GM12878 (cell line): ENCODE data around the gene VPS29. TPM values are rescaled to one million over a fixed set of nuclear protein-coding genes. Genes with fewer than 3 reads are reported as not detected.
A peak's percentile ranks its signal among the peaks of the same experiment; 100 is the strongest.
"Not testable (repeated sequence)": the region's sequence is repeated elsewhere in the genome, so short reads cannot be mapped to it uniquely, and the experiment has no call there.

ENCODE experiments used
- ATAC-seq: fragments of 200-7000 bp; cut with Tn5 transposase; 3 replicates; pipeline ENCODE4 v1.9.1; 2020; ENCODE audit warnings: mild to moderate bottlenecking, moderate library complexity
- BruUV-seq: library from RNA; stranded (reverse); fragments of 400-500 nt; replicated peaks from 2 replicates; lab custom pipeline; 2021; lab: Mats Ljungman, UMichigan
- CTCF ChIA-PET: fragments of 300-600 bp; sonication (Branson Sonifier 250); formaldehyde crosslinking; extraction: SDS; loops from one replicate; lab custom pipeline; 2021; ENCODE audit warnings: inconsistent platforms; lab: Yijun Ruan, JAX
- POLR2A ChIA-PET: fragments of 350-600 bp; formaldehyde crosslinking; extraction: SDS; loops from one replicate; lab custom pipeline; 2021; ENCODE audit warnings: inconsistent platforms; lab: Charles Lee
- RAD21 ChIA-PET: fragments of 300-600 bp; sonication (Branson Sonifier 250); formaldehyde crosslinking; loops from one replicate; lab custom pipeline; 2023; ENCODE audit warnings: antibody characterized with exemption; ENCODE audit not compliant: unreplicated experiment; lab: Charles Lee
- SMC1A ChIA-PET: fragments of 300-600 bp; sonication (Branson Sonifier 250); formaldehyde crosslinking; loops from one replicate; lab custom pipeline; 2023; ENCODE audit not compliant: unreplicated experiment, uncharacterized antibody; lab: Charles Lee
- DNase-seq: peaks from one replicate; pipeline ENCODE4 v3.0.0-alpha.2; 2011; ENCODE audit warnings: low read depth, low spot score
- FAIRE-seq: peaks from 3 replicates; lab custom pipeline; 2011; peaks lifted over from hg19 to GRCh38; lab: Jason Lieb, UNC
- H2AFZ ChIP-seq: 2 replicates; pipeline ENCODE4 v1.6.0; 2011; ENCODE audit warnings: low read depth, low read length, control low read depth; ENCODE audit not compliant: control insufficient read depth
- H3K27ac ChIP-seq: 2 replicates; pipeline ENCODE4 v1.5.1; 2011; ENCODE audit warnings: control low read depth; ENCODE audit not compliant: control insufficient read depth, insufficient read depth
- H3K27me3 ChIP-seq, 2 experiments: replicated peaks in 1 of 2; 2 replicates each; pipeline versions ENCODE4 v1.6.0 to v1.6.1; 2011; ENCODE audit warnings: low read length in 1 of 2; ENCODE audit not compliant: control insufficient read depth in 2 of 2, insufficient read depth in 2 of 2
- H3K36me3 ChIP-seq, 2 experiments: 2 replicates each; pipeline ENCODE4 v1.5.1; 2011; ENCODE audit warnings: low read length in 1 of 2; ENCODE audit not compliant: control insufficient read depth in 2 of 2, insufficient read depth in 2 of 2
- H3K4me1 ChIP-seq: 2 replicates; pipeline ENCODE4 v1.6.1; 2011; ENCODE audit warnings: mild to moderate bottlenecking, low read length, moderate library complexity, mixed read lengths; ENCODE audit not compliant: control insufficient read depth, insufficient read depth
- H3K4me2 ChIP-seq: 2 replicates; pipeline ENCODE4 v1.6.0; 2011; ENCODE audit warnings: control low read depth; ENCODE audit not compliant: control insufficient read depth, insufficient read depth
- H3K4me3 ChIP-seq: fragments of 200-600 bp; sonication (generic); 2 replicates; pipeline ENCODE4 v1.5.1; 2016
- H3K79me2 ChIP-seq: 2 replicates; pipeline ENCODE4 v1.6.0; 2011; ENCODE audit warnings: low read length; ENCODE audit not compliant: control insufficient read depth, insufficient read depth
- H3K9ac ChIP-seq: 2 replicates; pipeline ENCODE4 v1.8.0; 2011; ENCODE audit warnings: low read length, control low read depth, mixed read lengths; ENCODE audit not compliant: control insufficient read depth, insufficient read depth
- H3K9me3 ChIP-seq: replicated peaks from 3 replicates; pipeline ENCODE4 v1.5.1; 2011; ENCODE audit warnings: mild to moderate bottlenecking, low read length; ENCODE audit not compliant: control insufficient read depth, insufficient read depth
- H4K20me1 ChIP-seq: 2 replicates; pipeline ENCODE4 v1.6.0; 2011; ENCODE audit not compliant: control insufficient read depth, insufficient read depth
- BACH1 ChIP-seq: fragments of 450-650 bp; IDR thresholded peaks from 2 replicates; pipeline ENCODE4 v1.6.1; 2017; ENCODE audit warnings: mild to moderate bottlenecking, borderline replicate concordance
- BRCA1 ChIP-seq: IDR thresholded peaks from 2 replicates; pipeline ENCODE4 v1.6.1; 2011; ENCODE audit warnings: low read depth, low read length, improper control_type of control experiment
- IRF5 ChIP-seq: fragments of 450-650 bp; IDR thresholded peaks from 2 replicates; pipeline ENCODE4 v1.6.1; 2017; ENCODE audit warnings: borderline replicate concordance
- WGBS: methylation state at CpG from one replicate; pipeline ENCODE4 v1.1.6; 2016; ENCODE audit warnings: low lambda C conversion rate; ENCODE audit not compliant: insufficient replicate concordance, insufficient coverage; ENCODE audit errors: missing lambda C conversion rate; 5-methylcytosine and 5-hydroxymethylcytosine counted together
- in situ Hi-C: fragments of 300-500 bp; cut with MboI; formaldehyde crosslinking; loops from 9 replicates; pipeline ENCODE4 v1.14.3; 2018; ENCODE audit warnings: mixed read lengths
- intact Hi-C: fragments of 100-400 bp; cut with micrococcal nuclease; formaldehyde crosslinking; loops from one replicate; pipeline ENCODE4 v1.14.2; 2022; ENCODE audit not compliant: unreplicated experiment
- polyA plus RNA-seq, 11 experiments: library from polyadenylated mRNA; depleted of rRNA in 4 of 11; unstranded in 6 of 11; stranded (reverse) in 5 of 11; fragments of >200 nt; fragmentation: Nextera tagmentation in 4 of 11; fragmentation: Illumina TruSeq in 1 of 11; extraction: Ambion mirVana in 4 of 11; extraction: Trizol in 1 of 11; gene quantifications; 1 replicate in 1 of 11; 2 replicates in 10 of 11; pipeline versions ENCODE4 v1.2.1 to v1.2.3, GENCODE V29; 2011 to 2016; ENCODE audit warnings: inconsistent platforms in 2 of 11, missing spikeins in 2 of 11, low read depth in 1 of 11
- total RNA-seq, 4 experiments: library from RNA; depleted of rRNA in 3 of 4; stranded (reverse); fragments of >200 nt in 3 of 4; fragmentation: Illumina TruSeq in 1 of 4; extraction: Trizol in 1 of 4; gene quantifications; 2 replicates each; pipeline versions ENCODE4 v1.2.1 to v1.2.3, GENCODE V29; 2013 to 2021

Gene VPS29
- total and polyA plus RNA-seq, 10 of the 15 experiments (the other 5 are each of a cell fraction or from before 2014, with no cell fraction given): 65.3 to 405 (median 206) TPM

- ChIA-PET SMC1A (interaction anchor here (0.8 to 8.2 kb wide), 7 partner anchors 8 to 140 kb away, joined by 3 to 99 read pairs (median 14); partner anchors contain the start of genes ARPC3, RAD9B and VPS29), CTCF (interaction anchor here (6.0 to 7.6 kb wide), 2 partner anchors 17 to 134 kb away, joined by 70 to 130 read pairs; partner anchors contain the start of gene ARPC3), RAD21 (interaction anchor here (1.4 to 4.9 kb wide), 3 partner anchors 10 to 136 kb away, joined by 10 to 92 read pairs (median 67); partner anchors contain the start of gene ARPC3), POLR2A (interaction anchor here (0.6 to 3.6 kb wide), 4 partner anchors 9 to 139 kb away, joined by 3 to 43 read pairs (median 4); partner anchors contain the start of gene ARPC3)
- Histone ChIP-seq H3K4me3 (peak overlapping the region; percentile 25; the same call in 1 of the 2 replicates), H3K4me2 (peak overlapping the region; percentile 43), H3K36me3 (no peaks in the 10 kb centered on the region; a peak in 1 of 4 replicates), H3K79me2 (peaks cover 40% of the 10 kb centered on the region), H3K27ac (no peak overlapping the region; the same call in 1 of the 2 replicates), H2AFZ (no peak overlapping the region), H3K4me1 (peaks cover 6% of the 10 kb centered on the region), H4K20me1 (no peaks in the 10 kb centered on the region), H3K27me3 (no peaks in the 10 kb centered on the region), H3K9ac (peak overlapping the region; percentile 87), H3K9me3 (no peaks in the 10 kb centered on the region)
- ATAC-seq (no peak), FAIRE-seq (no peak), DNase-seq (no peak)
- WGBS: 61% methylated on average over 4 of the region's 5 CpGs
- no peak for TF ChIP-seq BACH1
- no peak for TF ChIP-seq IRF5
- TF ChIP-seq BRCA1: no peak
- in situ Hi-C loops: loop anchor here (5.0 kb wide), 1 partner anchor 136 kb away; no protein-coding TSS in a partner anchor
- no TSS peak for BruUV-seq
- intact Hi-C loops: loop anchor here (5.0 kb wide), 2 partner anchors 136 to 231 kb away; no protein-coding TSS in a partner anchor
Measured at GRCh38 chr12:110466791-110467190, 35.1 kb downstream of the VPS29 start.

GRCh38 chr12:110465765-110466164, 36.1 kb downstream of the VPS29 start:
- not testable (repeated sequence) for H2AFZ ChIP-seq, ATAC-seq, DNase-seq, H3K36me3 ChIP-seq, H3K9ac ChIP-seq, H3K27ac ChIP-seq, H3K4me2 ChIP-seq, FAIRE-seq, H3K27me3 ChIP-seq, H4K20me1 ChIP-seq, H3K9me3 ChIP-seq, H3K4me1 ChIP-seq, H3K4me3 ChIP-seq, BruUV-seq
- intact Hi-C loops (loop anchor here (5.0 kb wide), 2 partner anchors 137 to 232 kb away; no protein-coding TSS in a partner anchor), in situ Hi-C loops (loop anchor here (5.0 kb wide), 1 partner anchor 137 kb away; no protein-coding TSS in a partner anchor)
- H3K79me2 ChIP-seq: peaks cover 38% of the 10 kb centered on the region
- RAD21 ChIA-PET: interaction anchor here (1.1 to 1.2 kb wide), 2 partner anchors 9 to 135 kb away, joined by 3 to 4 read pairs; no protein-coding TSS in a partner anchor
- POLR2A ChIA-PET: interaction anchor here (0.6 to 0.7 kb wide), 2 partner anchors 119 to 189 kb away, joined by 3 read pairs; no protein-coding TSS in a partner anchor
- SMC1A ChIA-PET: interaction anchor here (0.8 to 6.0 kb wide), 4 partner anchors 9 to 36 kb away, joined by 3 to 36 read pairs (median 4); partner anchors contain the start of genes ARPC3, RAD9B and VPS29
- WGBS: 78% methylated on average over 11 of the region's 11 CpGs
- CTCF ChIA-PET: interaction anchor here (0.6 to 6.0 kb wide), 4 partner anchors 15 to 612 kb away, joined by 3 to 130 read pairs (median 4); no protein-coding TSS in a partner anchor
